Stimulated activated CD4-positive, alpha-beta T cell treated with anti-CD3 and anti-CD28 coated beads, TNF-alpha, amount 100 ng/mL, for 1 hour (primary cell): ENCODE measurements around the gene LHFPL3.

Source experiments
- DNase-seq, 3 donors: peaks; one replicate each; pipeline ENCODE4 v3.0.0-alpha.2; 2020; ENCODE audit warnings: low read depth in 3 of 3, low spot score in 1 of 3

Gene LHFPL3

GRCh38 chr7:104839842-104840241, 511.4 kb downstream of the LHFPL3 start:
- no peak for DNase-seq

GRCh38 chr7:104841798-104842197, 513.4 kb downstream of the LHFPL3 start:
- DNase-seq: no peak

DNA sequence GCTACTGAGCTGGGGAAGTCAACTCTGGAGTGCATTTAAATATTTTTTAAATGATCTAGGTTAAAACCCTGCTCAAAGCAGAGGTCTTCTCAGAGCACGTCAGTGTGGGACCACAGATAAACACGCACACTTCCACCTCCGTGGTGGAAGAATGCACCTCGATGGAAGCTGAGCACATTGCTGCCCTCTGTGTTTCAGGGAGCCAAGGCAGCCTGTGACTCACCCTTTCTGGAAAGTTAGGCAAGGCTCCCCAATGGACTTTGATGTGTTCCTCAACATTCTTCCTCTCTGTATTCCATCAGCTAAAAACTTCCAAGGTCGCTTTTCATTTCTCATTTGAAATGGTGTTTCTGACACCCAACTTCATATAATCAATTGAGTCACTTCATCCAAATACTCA, 514.8 kb downstream of the LHFPL3 start:
- no peak for DNase-seq

DNA sequence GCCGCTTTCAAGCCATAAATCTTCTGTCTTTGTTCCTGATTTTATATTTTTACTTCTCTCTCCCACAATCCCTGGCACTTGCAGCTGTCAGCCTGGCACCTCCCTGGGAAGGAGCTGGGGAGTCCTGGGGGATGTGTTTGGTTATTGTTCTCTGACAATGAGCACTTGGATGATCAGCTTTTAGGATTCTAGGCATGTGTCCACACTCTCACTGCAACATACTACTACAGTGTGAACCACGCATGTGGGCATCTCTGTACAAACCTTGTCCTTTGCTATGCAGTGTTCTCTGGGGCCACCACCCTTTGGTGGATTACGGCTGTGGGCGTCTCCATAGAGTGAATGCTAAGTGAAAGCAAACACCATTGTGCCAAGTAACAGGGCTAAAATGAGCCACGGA, 517.2 kb downstream of the LHFPL3 start:
- DNase-seq: no peak

DNA sequence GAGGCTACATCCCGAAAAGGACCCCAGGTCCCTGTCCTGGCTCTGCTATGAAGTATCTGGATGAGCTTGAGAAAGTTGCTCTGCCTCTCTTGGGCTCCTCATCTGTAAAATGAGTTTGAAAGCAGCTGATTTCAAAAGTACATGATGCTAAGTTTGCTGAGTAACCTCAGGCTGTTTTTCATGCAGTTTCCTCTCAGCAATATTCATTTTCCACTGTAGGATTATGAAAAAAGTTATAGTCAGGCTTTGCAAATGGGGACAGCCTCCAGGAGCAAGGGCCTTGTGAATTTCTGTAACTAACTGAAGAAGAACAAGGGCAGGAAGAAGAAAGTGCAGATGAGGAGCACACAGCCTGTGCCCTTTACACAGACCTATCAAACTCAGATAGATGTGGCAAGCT, 518.3 kb downstream of the LHFPL3 start:
- DNase-seq: no peak

DNA sequence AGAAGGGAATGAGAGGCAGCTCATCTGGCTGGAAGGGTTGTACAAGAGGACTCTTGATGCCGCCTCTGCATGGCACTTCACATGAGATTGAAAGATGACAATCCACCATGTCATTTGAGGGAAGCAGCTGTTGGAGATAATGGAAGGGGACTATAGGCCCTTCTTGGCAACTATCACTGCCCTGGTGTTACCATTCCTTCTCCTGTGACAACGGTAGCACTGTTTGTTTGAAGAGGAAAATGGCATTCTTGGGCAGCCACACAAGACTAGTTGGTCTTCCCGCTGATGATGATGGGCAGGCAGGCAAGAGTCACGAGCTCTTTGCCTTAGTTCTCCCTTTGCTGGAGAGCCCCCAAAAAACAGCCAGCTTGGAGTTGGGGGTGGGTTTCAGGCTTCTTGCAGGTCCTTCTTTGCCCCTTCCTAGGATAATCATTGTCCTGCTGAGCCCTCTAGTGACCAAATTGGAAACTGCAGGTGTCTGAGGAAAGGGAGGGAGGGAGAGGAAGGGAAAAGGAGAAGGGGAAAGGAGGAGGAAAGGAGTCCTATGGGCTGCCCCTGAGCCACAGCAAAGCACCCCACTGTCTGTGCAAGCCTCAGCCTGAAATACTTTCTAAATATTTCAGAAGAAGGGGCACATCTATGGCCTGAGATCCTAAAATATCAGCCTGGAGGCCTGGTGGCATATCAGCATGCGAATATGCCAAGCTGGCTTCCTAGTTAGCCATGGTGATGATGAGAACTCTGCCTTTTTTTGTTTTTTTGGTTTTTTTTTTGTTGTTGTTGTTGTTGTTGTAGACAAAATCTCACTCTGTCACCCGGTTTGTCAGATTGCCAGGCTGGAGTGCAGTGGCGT, 520.0 kb downstream of the LHFPL3 start:
- DNase-seq: peak in 2 of 3 donors; percentile 6 to 11

DNA sequence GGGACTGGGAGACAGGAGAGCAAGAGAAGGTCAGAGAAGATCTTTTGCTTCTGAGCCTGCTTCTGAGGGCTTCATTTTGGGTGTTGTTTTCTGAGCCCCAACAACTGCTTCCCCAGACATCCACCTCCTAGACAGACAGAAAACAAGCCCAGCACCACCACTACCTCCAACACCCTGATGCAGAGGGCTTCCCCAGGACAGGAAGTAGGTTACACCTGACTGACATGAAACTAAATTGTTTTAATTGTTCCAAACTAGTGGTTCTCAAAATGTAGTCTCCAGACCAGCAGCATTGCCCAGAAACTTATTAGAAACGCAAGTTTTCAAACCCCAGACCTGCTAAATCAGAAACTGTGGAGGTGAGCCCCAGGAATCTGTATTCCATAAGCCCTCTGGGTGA, 522.0 kb downstream of the LHFPL3 start:
- no peak for DNase-seq

- no peak for DNase-seq
Measured at GRCh38 chr7:104851268-104851667, 522.9 kb downstream of the LHFPL3 start.

GRCh38 chr7:104852386-104852785, 524.0 kb downstream of the LHFPL3 start:
- no peak for DNase-seq

GRCh38 chr7:104855861-104856260, 527.5 kb downstream of the LHFPL3 start:
- DNase-seq: no peak

GRCh38 chr7:104857458-104858425, 529.3 kb downstream of the LHFPL3 start:
- no peak for DNase-seq

DNA sequence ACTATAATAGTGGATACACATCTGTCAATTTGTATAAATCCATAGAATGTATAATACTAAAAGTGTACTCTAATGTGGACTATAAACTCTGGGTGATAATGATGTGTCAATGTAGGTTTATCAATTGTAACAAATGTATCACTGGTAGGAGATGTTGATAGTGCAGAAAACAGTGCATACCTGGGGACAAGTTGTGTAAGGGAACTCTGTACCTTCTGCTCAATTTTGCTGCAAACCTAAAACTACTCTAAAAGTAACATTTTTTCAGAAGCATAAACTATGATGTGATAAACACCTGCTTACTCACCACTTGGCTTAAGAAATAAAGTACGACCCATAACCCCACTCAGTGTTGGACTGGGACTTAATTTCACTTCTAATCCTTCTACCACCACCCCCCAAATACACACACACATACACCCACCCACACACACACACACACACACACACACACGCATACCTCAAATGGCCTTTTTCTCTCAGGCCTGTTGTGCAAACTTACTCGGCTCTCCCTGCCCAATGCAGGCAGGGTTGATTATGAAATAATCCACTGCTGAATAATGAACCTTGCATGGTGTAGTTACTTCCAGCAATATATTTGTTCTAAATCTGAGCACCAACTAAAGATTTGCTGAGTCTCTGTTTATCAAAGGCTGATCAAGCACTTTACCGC, 531.5 kb downstream of the LHFPL3 start:
- no peak for DNase-seq

DNA sequence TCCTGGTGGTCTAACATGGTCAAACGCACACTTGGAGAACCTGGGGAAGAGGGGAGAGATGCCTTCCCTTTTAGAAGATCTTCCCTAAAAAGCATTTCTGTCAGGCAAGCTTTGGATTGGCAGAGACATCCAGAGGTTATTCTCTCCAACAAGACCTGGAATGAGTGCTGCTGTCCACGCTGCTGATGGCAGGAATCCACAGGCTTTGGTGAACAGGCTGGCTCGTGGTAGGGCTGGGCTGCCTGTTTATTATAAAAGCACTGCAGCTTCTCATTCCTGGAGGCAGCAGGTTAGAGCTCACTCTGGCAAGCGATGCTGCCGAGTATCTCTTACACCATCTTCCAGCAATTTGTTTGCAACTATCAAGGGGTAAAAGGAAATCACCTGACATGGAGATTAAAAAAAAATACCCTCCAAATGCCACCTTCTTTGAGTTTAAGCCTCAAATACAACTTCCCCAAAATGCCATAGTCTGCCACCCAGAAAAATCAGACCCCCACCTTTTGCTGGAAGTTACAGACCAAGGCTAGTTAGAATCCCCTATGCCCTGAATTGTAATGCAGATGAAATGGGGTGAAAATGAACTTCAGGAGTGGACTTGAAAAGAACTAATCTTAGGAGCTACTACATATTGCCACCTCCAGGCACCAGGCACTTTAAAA, 533.5 kb downstream of the LHFPL3 start:
- no peak for DNase-seq

GRCh38 chr7:104862719-104863118, 534.3 kb downstream of the LHFPL3 start:
- DNase-seq: no peak

DNA sequence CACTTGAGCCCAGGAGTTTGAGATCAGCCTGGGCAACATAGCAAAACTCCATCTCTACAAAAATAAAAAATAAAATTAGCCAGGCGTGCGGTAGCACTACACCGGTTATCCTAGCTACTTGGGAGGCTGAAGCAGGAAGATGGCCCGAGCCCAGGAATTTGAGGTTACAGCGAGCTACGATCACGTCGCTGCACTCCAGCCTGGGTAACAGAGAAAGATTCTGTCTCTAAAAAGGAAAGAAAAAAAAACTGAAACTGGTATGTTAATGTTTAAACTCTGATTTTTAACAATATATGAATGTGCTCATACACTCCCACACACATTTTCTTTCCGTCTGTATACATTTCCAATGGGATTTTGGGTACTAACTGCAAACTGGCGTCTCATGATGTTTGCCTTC, 545.0 kb downstream of the LHFPL3 start:
- DNase-seq: no peak

- DNase-seq: no peak
Measured at GRCh38 chr7:104878577-104878976, 550.2 kb downstream of the LHFPL3 start.

- DNase-seq: no peak
Measured at GRCh38 chr7:104883248-104883717, 554.9 kb downstream of the LHFPL3 start.

GRCh38 chr7:104883718-104884452, 555.5 kb downstream of the LHFPL3 start:
- DNase-seq: peak; percentile 30 to 69 (median 47)

- no peak for DNase-seq
Measured at GRCh38 chr7:104886651-104887050, 558.2 kb downstream of the LHFPL3 start.

GRCh38 chr7:104890216-104890615, 561.8 kb downstream of the LHFPL3 start:
- DNase-seq: no peak
